Activated T-cell treated with anti-CD3 and anti-CD28 coated beads for 24 hours (primary cell): ENCODE results near the gene PRKCE.

ENCODE experiments used
- DNase-seq: peaks from one replicate; pipeline ENCODE4 v3.0.0-alpha.2; 2020; ENCODE audit warnings: low read depth

PRKCE gene

DNA sequence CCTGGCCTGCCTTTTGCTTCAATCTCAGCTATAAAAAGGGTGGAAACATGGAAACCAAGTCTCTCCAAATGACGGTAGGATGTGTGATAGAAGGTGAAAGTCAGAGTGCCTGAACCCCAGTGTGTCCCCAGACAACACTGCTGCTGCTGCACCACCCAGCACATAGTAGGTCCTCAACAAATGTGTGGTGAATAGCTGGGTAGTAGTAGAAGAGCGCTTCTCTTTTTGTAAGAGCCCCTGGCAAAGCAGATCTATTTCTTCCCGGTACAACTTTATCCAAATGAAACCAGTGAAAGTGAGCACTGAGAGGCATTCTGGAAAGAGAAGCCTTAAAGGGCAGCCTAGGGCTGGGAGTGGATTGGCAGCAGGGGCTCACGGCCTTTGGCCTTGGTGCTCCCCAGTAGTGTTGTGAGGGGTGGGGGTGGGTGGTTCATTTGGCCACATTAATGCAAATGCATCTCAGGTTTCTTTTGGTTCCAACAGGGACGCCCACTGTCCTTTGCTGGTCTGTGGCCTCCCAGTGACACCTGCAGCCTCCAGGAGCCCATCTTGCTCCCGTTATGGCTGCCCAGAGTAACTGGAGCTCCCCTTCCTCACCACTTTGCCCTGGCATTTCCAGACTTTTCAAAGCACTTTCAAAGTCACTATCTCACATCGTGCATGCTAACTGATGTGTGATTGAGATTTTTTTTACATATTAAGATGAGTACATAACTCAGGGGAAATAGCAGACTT, 341.4 kb downstream of the PRKCE start:
- DNase-seq: no peak

DNA sequence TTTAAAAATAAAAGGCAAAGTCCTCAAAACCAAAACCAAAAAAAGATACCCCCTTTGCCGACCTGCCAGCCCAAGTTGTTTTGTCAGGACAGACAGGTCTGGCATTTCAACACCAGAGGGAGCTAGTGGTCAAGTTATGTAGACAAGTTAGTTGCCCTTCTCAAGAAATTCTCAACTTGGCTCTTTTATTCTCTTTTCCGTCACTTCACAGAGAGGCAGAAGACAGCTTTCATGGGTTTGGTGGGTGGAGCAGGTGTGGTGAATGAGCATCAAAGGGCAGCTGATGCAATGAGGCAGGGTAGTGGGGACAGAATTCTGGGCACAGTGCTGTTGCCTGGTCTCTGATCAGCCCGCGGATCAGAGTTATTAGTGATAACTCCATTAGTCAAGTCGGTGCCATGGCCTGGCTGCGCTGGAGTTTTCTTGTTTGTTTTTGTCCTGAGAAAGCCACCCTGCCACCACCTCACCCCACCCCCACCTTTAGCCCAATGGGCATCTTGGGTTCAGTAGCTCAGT, 342.1 kb downstream of the PRKCE start:
- DNase-seq: peak; percentile 41

DNA sequence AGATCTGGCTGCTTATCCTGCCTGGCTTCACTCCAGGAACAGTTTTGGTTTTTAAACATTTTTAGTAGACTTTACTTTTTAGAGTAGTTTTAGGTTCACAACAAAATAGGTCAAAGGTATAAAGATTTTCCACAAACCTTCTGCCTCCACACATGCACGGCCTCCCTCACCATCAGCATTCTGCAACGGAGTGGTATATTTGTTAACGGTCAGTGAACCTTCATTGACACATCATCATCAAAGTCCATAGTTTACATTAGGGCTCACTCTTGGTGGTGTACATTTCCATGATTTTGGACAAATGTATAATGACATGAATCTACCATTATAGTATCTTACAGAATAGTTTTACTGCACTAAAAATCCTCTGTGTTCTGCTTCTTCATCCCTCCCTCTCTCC, 342.6 kb downstream of the PRKCE start:
- no peak for DNase-seq

DNA sequence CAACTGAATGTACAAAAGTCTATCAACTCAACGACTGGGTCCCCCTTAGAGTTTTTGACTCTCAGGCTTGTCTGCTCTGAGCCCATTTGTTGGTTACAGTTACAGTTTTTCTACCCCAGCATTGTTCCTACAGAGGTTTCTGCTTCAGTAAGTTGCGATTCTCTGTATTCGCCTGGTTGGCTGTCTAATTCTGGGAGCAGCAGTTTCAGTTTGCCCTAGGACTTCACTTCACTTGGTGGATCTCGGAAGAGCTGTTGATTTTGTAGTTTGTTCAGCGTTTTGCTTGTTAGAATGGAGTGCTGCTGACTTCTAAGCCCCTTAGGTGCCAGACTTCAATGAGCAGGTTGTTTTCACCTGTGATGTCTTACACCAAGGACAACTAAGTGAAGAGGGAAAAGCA, 349.2 kb downstream of the PRKCE start:
- no peak for DNase-seq

DNA sequence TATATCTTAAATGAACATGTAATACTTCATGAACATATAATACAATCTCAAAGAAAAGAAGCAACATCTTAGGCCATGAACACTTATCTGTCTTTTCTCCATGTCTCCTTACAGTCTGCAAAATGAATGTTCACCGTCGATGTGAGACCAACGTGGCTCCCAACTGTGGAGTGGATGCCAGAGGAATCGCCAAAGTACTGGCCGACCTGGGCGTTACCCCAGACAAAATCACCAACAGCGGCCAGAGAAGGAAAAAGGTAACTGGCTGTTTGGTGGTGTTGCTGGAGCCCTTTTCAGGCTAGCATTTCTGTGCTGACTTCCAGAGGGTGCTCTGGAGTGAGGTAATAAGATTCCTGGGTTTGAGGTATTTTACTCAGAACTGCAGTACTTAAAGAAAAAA, 349.8 kb downstream of the PRKCE start:
- DNase-seq: no peak

DNA sequence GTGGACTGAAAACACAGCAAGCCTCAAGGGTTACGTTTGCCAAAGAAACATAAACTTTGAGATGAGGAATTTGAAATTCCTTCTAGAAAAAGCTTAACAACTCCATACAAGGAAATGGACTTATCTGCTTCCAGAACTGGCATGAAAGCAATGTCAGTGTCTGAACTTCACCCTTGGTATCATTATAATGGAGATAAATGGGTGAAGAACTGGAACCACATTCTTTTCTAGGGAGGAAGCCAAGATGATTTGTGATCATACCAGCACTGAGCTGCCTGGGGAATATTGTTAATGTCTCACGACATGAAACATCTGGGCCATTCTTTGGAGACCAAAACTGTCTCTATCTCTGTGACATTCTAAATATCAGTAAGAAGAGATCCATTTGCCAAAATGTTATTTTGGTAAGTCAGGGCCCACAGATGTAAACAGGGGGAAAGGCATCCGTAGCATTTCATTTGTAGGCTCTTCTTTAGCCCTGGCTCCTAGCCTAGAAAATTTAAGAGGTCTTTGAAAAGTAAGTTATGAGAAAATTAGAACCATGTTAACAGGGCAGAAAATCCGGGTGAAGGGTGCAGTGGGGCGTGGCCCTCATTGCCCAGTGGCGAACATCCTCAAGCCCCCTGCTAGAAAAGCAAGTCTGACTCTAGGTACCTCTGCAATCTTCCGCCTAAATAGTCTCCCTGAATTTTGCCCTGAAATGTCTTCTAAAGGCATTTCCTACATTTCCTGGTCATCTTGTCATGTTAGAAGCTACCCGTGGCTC, 350.4 kb downstream of the PRKCE start:
- no peak for DNase-seq

DNA sequence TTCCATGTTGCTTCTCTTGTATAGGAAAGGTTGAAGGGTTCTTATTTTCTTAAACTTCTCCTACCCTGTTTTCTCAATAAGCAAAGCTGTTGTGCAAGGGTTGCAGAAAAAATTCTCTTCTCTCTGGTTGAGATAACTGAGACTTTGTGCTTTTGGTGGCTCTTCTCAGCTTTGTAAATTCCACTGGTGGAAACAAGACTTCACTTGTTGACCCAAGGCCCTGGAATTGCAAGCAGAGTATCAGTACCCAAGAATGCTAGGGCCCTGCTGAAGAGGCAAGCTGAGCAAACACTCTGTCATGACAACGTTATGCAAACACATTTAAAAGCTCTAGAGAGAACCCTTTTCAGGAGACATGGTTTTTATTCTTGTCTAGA, 351.0 kb downstream of the PRKCE start:
- DNase-seq: no peak

DNA sequence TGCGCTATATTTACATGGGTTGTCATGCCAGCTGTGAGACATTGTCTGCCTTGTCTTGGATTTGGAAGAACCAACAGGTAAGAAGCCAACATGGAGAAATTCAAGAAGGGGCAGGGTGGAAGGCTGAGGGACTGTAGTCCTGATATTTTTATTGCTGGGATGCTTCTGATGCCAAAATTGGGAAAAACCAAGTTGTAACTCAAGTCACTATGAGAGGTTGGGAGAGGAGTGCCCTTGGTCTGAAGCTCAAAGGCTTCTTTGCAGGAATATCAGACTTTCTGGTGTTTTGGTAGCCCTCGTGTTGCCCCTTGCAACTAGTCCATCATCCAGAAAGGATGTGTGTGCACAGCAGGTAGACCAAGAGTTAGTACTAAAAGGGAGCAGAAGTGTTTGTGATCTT, 351.5 kb downstream of the PRKCE start:
- no peak for DNase-seq

DNA sequence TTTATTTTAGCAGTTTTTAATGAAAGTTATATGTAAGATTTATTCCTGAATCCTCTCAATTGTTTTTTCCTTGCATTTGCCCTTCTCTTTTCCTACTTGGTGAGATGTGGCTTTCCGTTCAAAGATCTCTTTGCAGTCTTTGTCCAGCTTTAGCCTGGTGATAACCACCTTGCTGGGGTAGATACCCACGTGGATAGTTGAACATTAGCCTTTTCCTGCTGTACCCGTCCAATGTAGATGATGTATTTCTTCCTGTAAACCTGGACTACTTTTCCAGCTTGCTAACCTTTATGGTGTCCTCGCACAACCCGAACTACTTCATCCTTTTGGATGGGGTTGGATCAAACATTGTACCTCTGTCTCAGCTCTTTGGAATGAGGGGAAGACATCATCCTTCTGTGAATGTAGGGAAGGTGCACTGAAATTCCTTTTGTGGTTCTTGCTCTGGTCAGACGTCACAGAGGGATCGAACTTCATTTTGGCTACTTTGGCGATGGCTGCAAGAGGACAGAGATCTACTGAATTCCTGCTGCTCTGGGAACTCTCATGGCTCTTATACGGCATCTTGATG, 352.5 kb downstream of the PRKCE start:
- DNase-seq: no peak

DNA sequence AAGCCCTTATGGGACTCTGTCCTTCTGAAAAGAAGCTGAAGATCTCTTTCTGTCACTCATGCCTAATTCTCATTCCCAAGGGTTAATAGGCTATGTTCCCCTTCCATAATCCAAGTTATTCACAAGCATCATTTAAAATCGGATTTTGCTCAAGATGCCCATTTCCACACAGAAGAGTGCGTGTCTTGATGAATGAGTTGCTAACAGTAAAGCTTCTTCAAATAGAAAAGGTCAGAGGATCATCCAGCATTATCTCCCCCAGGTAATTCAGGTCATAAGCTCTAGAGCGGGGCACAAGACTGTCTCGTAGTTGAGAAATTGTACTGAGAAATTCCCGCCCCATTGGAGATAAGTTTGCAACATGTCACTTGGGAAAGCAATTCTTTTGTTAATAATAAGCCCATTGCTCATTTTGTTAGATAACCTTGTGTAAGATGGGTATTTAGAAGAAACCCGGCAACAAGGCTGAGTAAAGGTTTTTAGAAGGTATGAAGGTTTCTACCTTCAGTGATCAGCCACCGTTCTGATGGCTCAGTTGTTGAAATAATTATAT, 355.1 kb downstream of the PRKCE start:
- no peak for DNase-seq

DNA sequence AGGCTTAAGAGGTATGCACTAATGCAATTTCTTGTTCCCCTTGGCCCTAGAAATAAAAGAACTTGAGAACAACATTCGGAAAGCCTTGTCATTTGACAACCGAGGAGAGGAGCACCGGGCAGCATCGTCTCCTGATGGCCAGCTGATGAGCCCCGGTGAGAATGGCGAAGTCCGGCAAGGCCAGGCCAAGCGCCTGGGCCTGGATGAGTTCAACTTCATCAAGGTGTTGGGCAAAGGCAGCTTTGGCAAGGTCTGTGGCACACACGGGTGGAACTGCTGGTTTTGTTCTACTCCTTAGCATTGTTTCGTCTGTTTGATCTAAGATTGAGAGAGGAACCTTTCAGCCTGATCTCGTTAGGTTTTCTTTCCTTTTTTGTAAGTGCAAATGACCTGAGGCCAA, 355.9 kb downstream of the PRKCE start:
- DNase-seq: no peak

DNA sequence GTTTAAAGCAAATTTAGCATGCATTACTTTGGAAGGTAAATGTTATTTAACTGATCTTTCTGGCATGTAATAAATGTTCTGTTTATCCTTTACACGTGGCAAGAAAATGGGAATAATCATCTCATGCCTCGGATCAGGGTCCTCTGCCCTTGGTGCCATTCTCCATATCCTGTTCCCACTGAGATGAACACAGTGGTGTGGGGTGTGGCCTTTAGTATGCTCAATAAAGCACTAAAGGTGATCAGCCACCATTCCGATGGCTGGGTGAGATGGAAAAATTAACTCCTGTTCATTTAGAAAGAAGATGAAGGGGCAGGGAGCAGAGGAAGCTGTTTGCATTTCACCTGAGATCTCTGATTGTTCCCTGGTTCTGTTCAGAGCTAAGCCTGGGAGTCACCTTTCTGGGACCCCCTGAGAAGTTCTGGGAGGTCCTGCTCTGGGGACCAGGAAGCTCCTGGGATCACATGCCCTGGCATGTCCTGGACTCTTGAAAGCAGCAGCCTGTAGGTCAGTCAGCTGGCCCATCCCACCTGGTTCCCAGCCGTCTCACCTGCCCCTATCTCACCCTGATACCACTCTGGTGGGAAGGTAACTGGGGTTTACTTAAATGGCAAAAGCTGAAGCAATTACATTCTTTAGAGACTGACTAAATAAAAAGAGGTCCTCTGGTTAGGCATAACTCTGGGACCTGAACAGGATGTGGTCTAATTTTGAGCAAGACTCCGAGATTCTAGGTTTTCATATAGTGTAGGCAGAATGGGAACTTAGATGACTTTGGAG, 356.8 kb downstream of the PRKCE start:
- no peak for DNase-seq

DNA sequence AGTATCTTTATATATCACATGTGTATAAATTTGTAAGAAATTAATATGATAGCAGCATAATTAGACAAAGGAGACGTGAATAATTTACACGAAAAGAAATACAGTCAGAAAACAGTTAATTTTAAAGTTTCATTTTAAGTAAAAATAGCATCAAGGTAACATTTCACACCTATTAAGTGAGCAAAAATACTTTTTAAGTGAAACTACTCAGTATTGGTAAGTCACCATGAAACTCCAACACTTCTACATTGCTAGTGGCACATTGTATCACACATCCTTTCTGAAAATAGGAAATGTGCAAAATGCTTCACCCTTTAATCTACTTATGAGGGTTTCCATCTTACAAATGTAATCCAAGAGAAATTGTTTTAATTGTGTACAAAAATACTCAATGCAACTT, 357.8 kb downstream of the PRKCE start:
- DNase-seq: no peak

DNA sequence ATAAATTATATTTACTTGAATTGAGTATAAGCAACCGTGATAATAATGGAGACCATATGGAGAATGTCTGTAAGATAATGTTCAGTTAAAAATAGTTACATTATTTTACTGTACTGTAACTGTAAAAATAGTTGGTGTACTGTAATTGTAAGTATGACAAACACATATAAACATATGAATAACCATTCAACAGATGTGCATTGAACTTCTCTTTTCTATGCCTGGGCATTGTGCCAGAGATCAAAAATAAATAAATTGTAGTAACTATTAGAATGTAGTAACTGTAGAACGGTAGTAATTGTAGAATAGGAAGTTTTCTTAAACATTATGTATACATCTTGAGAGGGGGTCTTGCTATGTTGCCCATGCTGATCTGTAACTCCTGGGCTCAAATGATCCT, 358.3 kb downstream of the PRKCE start:
- DNase-seq: no peak

DNA sequence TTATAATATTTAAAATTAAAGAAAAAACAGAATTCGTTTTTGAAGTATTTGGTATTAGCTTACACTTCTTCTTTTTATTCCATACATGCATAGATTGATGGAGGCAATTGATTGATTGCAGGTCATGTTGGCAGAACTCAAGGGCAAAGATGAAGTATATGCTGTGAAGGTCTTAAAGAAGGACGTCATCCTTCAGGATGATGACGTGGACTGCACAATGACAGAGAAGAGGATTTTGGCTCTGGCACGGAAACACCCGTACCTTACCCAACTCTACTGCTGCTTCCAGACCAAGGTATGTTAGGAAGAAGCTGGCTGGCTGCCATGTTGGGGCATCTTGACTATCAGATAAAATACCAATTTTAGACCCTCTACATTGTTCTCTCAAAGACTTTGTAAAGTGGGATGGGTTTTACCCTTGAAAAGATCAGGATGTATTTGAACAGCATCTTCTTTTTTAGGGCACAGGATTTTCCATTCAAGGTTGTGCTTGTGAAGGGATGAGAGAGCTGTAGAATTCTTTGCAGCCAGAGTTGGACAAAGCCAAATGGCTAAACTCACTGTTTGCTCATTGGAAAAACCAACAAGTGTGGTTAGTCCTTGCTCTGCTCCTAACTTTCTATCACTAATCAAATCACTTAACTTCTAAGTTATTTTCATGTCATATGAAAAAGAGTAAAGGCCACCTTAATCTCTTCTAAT, 358.9 kb downstream of the PRKCE start:
- no peak for DNase-seq

DNA sequence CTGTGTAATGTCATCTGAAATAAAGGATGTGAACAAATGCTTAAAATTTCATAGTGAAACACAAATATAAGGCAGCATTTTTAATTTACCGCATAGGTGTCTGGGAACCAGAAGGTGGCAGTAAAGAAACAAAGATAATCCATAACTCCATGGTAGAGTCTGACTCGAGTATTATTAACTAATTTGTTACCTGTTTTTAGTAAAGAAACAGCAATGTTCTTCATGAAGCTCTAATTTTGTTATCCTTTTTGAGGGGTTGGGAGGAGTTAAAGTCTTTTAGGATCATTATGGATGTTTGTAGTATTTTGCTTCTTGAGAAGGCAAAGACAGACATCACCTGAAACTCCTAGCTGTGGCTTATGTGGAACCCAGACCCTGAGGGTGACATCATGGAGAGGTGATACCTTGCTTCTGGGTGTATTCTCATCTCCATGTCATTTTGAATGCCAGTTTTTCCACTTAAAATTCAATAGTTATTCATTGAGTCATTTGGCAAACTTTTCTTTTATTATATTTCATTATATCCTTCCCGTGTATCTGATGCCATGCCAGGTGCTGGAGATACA, 359.5 kb downstream of the PRKCE start:
- DNase-seq: no peak

DNA sequence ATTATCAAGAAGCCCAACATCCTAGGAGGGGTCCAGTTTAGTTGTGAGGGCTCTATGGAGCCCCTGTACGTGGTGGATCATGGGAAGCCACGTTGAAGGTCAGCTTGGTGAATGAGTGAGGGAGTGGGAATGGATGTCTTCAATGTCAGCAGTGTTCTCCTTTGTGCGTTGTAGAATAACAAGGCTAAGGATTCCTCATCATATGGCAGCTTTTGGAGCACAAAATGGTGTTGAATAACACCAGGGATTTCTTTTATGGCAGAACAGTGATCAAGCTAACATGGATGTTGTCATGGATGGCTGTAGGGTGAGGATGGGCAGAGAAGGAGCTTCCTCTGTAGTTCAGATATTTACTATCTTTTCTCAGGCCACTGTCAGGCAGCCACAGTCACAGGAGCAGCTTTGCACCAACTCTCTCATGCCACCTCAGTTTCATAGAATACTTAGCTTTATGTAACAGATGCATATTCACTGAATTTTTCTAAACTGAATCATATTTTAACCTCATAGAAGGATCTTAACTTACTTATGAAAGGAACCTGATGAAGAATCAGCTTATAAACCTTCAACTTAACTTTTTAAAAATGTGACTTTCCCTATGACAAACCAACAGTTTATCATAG, 361.3 kb downstream of the PRKCE start:
- DNase-seq: no peak

DNA sequence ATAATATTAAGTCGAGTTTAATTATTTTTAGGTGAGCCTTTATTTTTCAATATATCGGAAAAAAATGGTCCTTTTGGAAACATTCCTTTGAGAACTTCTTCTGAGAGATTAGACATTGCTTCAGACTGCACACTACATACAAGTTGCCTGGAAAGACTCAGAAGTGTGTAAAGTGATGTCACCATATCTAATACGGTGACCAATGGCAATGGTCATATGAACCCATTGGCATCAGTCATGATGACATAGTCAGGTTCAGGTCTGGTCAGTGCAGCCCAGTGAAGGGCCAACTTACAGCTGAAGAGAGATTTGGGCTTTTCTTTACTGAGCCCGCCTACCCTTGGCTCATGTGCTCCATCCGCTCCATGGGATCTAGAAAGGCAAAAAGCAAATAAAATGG, 362.3 kb downstream of the PRKCE start:
- no peak for DNase-seq

DNA sequence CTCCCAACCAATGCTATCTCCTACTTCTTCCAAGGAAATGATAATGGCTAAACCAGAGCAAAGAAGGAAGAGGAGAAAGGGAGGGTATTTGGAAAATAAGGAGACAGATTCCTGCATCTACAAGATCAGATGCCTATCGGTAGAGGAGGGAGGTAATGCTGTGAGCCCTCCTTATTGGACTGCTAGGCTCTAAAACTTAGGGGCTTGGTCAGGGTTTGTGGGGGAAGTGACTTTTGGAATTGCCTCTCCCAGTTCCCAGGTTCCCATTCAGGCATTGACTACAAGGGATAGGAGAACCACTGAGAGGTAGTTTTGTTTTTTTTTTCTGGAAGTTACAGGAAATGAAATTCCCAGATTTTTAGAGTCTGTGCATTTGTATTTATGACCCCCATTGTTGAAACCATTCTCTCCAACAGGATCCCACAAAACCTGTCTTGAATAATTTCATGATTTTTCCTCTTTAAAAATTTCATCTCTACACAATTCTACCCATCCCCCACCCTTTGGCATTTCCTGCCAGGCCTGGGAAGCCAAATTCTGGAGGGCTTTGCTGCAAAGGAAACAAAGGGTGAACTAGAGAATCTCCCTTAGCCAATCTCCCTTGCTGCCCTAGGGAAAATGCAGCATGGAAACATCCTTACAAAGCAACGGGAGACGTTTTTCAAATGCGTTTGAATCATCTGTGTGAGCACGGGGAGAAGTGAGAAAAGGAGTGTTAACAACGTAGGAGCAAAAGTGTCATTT, 363.6 kb downstream of the PRKCE start:
- DNase-seq: no peak

DNA sequence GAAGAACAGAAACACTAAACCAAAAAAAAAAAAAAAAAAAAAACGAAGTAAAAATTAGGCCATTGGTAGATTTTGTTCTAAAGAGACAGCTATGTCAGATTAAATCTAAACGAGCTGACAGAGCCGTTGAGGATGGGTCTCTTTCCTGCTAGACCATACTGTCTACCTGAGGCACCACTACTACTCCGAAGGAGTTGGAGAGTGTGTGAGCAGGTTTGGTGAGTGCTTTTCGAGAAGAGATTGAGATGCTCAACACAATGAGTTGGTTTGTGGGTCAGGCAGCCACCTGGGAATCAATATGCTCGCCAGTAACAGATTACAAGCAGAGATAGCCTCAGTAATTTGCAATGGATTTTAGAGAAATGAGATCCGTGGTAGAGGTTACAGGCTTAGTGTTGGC, 364.2 kb downstream of the PRKCE start:
- DNase-seq: no peak
